Kasumi-1 (cell line): ENCODE data around the gene CHID1.

Source experiments
- DNase-seq, 2 experiments: peaks; one replicate each; lab custom pipeline; 2025; lab: John Stamatoyannopoulos, UW

The CHID1 gene

GRCh38 chr11:910589-911030 lies at the start of gene CHID1:
Gene CHID1, minus strand, starts transcription at chr11:910810. Its CDS starts 5,994 bp downstream, at chr11:904816.
- peak; percentile 83 to 86 for DNase-seq

GRCh38 chr11:959608-960007 lies 49.0 kb upstream of the CHID1 start:
- no peak for DNase-seq

- DNase-seq: no peak
Observed at GRCh38 chr11:959027-959426, 48.4 kb upstream of the CHID1 start.

GRCh38 chr11:958101-958500 lies 47.5 kb upstream of the CHID1 start:
- no peak for DNase-seq

GRCh38 chr11:957212-957920 lies 46.8 kb upstream of the CHID1 start:
- DNase-seq: no peak

GRCh38 chr11:955154-956063 lies 44.8 kb upstream of the CHID1 start:
- no peak for DNase-seq

GRCh38 chr11:954392-955153 lies 44.0 kb upstream of the CHID1 start:
- DNase-seq: peak; percentile 25 to 53

- no peak for DNase-seq
Observed at GRCh38 chr11:953512-953911, 42.9 kb upstream of the CHID1 start.

GRCh38 chr11:952406-953385 lies 42.1 kb upstream of the CHID1 start:
- no peak for DNase-seq

GRCh38 chr11:951507-951906 lies 40.9 kb upstream of the CHID1 start:
- DNase-seq: no peak

GRCh38 chr11:947744-948143 lies 37.1 kb upstream of the CHID1 start:
- DNase-seq: no peak

- peak in 1 of 2 experiments; percentile 15 for DNase-seq
Observed at GRCh38 chr11:945986-946385, 35.4 kb upstream of the CHID1 start.

- no peak for DNase-seq
Observed at GRCh38 chr11:944711-945470, 34.3 kb upstream of the CHID1 start.

GRCh38 chr11:942823-943222 lies 32.2 kb upstream of the CHID1 start:
- DNase-seq: no peak

- DNase-seq: no peak
Observed at GRCh38 chr11:940496-941135, 30.0 kb upstream of the CHID1 start.

GRCh38 chr11:937841-938261 lies 27.2 kb upstream of the CHID1 start:
- DNase-seq: no peak

- DNase-seq: no peak
Observed at GRCh38 chr11:936199-936598, 25.6 kb upstream of the CHID1 start.

- no peak for DNase-seq
Observed at GRCh38 chr11:934527-934926, 23.9 kb upstream of the CHID1 start.

- DNase-seq: no peak
Observed at GRCh38 chr11:933936-934335, 23.3 kb upstream of the CHID1 start.
